ENCODE data around the gene MICU1.
A peak's percentile ranks its signal among the peaks of the same experiment; 100 is the strongest.
"Not testable (repeated sequence)": the region's sequence is repeated elsewhere in the genome, so short reads cannot be mapped to it uniquely, and the experiment has no call there.

MICU1 gene

GRCh38 chr10:72328045-72328828 is 297.6 kb downstream of the MICU1 start:
- no peak for DNase-seq (ENCODE audit: low read depth)

GRCh38 chr10:72326665-72327603 is 298.9 kb downstream of the MICU1 start:
- peak; percentile 37 for DNase-seq (ENCODE audit: low read depth)

GRCh38 chr10:72325243-72326175 is 300.4 kb downstream of the MICU1 start:
- DNase-seq (ENCODE audit: low read depth): not testable (repeated sequence)

DNA sequence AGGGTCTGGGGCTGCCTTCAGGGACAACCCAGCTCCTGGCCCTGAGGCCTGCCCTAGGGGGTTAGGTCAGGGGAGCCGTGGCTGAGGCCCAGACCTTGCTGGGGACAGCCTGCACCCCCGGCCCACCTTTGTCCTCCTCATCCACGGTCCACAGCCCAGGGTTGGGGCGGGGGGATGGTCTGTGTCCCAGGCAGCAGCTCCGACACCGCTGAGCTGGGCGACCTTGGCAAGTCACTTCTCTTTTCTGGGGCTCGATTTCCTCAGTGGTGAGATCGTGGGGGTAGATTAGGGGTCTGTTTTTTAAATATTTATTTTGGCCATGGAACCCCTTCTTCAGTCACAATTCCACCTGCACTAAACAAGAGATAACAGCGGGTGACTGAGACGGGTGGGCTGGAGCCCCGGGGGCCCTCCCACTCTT is 302.1 kb downstream of the MICU1 start:
- DNase-seq (ENCODE audit: low read depth): no peak

DNA sequence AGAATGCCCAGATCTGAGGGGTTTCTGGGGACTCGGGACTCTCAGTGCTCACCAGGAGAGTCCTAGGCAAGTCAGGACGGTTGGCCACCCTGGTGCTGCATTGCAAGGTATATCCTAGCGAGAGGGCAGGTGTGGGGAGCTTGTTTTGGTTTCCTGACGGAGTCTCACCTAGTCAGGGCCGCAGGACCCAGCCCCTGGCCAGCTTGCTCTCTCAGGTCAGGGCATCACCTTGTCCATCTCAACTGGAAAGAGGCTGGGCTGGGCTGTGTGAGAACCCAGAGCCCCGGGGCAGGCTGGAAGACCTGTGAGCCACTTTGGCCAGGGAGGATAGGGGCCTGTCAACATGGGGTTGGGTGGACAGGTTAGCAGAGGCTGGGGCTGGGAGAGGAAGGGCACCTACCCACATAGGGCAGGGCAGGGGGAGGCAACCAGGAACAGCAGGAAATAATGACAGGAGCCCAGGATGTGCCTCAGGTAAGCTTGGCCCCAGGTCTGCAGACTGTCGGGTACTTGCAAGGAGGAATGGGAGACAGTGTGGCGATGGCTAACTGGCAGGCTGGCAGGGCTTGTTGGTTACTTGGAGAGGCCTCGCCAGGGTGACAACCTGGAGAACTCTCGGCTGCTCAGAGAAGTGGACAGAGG is 302.6 kb downstream of the MICU1 start:
- DNase-seq (ENCODE audit: low read depth): no peak

DNA sequence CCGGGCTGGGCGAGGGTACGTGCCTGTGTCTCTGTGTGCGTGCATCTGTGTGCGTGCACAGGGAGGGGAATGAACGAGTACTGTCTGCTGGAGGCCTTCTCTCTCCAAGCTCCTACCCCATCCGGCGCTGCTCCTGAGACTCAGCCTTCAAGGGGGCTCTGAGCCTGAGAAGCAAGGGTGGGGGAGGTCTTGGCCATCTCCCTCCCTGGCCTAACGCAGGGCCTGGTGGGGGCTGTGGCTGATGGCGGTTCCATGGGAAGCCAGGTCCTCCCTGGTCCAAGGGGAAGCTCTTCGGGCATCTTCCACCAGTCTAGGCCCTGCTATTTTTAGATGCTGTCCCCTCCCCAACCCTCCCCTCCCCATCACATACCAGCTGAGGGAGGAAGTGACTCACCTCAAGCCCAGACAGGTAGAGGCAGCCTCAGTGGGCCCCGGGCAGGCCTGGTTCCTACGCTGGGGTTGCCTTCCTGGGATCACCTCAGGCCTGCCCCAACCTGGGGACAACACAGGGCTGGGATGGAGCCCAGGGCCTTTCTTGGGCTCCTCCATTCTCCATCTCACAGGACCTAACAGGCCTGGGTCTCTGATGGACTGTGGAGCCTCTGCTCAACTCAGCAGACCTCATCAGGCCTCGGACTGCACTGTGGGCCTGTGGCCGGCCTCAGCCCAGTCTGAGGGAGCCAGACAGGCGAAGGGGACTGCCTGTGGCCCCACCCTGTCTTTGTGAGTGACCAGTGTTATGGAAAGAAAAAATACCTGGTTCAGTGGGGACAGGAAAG is 303.4 kb downstream of the MICU1 start:
- peak; percentile 42 for DNase-seq (ENCODE audit: low read depth)

DNA sequence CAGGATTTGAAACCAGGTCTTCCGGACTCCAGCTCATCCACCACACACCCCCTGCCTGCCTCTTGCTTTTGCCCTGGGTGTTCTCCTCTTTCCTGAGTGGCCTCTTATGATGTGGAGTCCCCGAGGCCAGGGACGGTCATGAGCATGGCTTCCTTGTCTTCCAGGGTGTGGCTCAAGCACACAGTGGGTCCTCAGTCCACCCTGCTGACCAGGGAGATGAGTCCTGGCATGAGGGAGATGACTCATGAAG is 303.9 kb downstream of the MICU1 start:
- DNase-seq (ENCODE audit: low read depth): no peak

GRCh38 chr10:72321248-72322029 is 304.4 kb downstream of the MICU1 start:
- DNase-seq (ENCODE audit: low read depth): no peak

- DNase-seq (ENCODE audit: low read depth): peak; percentile 41
These were observed 305.1 kb downstream of the MICU1 start for GRCh38 chr10:72320676-72321247.

GRCh38 chr10:72319416-72320254 is 306.2 kb downstream of the MICU1 start:
- peak; percentile 84 for DNase-seq (ENCODE audit: low read depth)

DNA sequence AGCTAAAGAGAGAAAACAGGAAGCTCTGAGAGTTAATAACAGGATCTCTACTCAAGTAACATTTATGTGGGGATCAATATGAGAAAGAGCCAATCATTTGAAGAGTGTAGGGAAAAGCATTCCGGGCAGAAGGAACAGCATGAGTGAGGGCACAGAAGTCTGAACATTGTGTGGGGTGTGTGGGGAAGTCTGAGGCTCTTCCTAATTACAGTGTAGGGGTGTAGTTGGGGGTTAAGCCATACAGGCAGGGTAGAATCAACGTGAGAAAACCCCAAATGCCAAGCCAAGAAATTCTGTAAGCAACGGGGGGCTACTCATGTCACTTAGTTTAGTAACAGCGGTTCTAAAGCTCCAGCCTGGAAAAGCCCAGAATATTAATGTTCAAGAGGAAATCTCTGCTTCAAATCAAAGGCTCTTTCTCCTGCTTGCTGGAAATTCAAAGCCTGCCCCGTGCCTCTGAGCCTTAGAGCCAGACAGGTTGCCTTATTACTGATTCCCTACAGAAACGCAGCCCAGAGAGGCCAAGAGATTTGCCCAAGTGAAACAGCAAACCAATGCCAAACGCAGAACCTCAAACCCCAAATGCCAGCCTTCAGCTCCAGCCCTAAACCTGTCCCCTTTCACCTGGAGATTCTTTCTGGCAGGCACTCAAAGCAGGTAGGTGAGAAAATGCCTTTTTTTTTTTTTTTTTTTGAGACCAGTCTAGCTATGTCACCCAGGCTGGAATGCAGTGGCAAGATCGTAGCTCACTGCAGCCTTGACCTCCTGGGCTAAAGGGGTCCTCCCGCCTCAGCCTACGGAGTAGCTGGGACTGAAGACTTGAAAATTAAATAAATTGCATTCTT is 307.2 kb downstream of the MICU1 start:
- DNase-seq (ENCODE audit: low read depth): no peak

All from stimulated activated CD8-positive, alpha-beta memory T cell treated with anti-CD3 and anti-CD28 coated beads, Interleukin-12 subunit alpha, Interleukin-12 subunit beta, amount 100 ng/mL, for 4 hours (primary cell).